Measurements from ENCODE around the gene MUC21.

Gene MUC21

GRCh38 chr6:30951907-30952469 is 31.5 kb upstream of the MUC21 start:
- Histone ChIP-seq H2AFZ (ENCODE audit: low read length, unreplicated experiment) (no peak overlapping the region), H3K27me3 (ENCODE audit: insufficient read depth, low read length) (peaks cover 84% of the 10 kb centered on the region), H3K36me3 (ENCODE audit: insufficient read depth, low read length) (no peaks in the 10 kb centered on the region), H3K4me3 (ENCODE audit: low read depth, low read length) (no peak overlapping the region), H3K4me1 (ENCODE audit: control insufficient read depth, insufficient read depth, low read length, unreplicated experiment) (peaks cover 6% of the 10 kb centered on the region), H3K27ac (ENCODE audit: low read depth, low read length) (no peak overlapping the region), H3K79me2 (ENCODE audit: control insufficient read depth, insufficient read depth, low read length, unreplicated experiment) (no peaks in the 10 kb centered on the region)

GRCh38 chr6:30954631-30955366 is 28.7 kb upstream of the MUC21 start:
- Histone ChIP-seq H3K27ac (ENCODE audit: low read depth, low read length) (no peak overlapping the region), H2AFZ (ENCODE audit: low read length, unreplicated experiment) (peak overlapping the region; percentile 89), H3K27me3 (ENCODE audit: insufficient read depth, low read length) (peaks cover 62% of the 10 kb centered on the region)

GRCh38 chr6:30955367-30956042 is 28.0 kb upstream of the MUC21 start:
- Histone ChIP-seq H3K4me1 (ENCODE audit: control insufficient read depth, insufficient read depth, low read length, unreplicated experiment) (peaks cover 6% of the 10 kb centered on the region), H3K27ac (ENCODE audit: low read depth, low read length) (no peak overlapping the region), H2AFZ (ENCODE audit: low read length, unreplicated experiment) (peak overlapping the region; percentile 89), H3K79me2 (ENCODE audit: control insufficient read depth, insufficient read depth, low read length, unreplicated experiment) (no peaks in the 10 kb centered on the region), H3K27me3 (ENCODE audit: insufficient read depth, low read length) (peaks cover 56% of the 10 kb centered on the region), H3K36me3 (ENCODE audit: insufficient read depth, low read length) (no peaks in the 10 kb centered on the region), H3K4me3 (ENCODE audit: low read depth, low read length) (peak overlapping the region; percentile 69)

More at GRCh38 chr6:30954631-30955366, 28.7 kb upstream of the MUC21 start:
- Histone ChIP-seq H3K4me1 (ENCODE audit: control insufficient read depth, insufficient read depth, low read length, unreplicated experiment) (peaks cover 6% of the 10 kb centered on the region), H3K4me3 (ENCODE audit: low read depth, low read length) (peak overlapping the region; percentile 69), H3K36me3 (ENCODE audit: insufficient read depth, low read length) (no peaks in the 10 kb centered on the region), H3K79me2 (ENCODE audit: control insufficient read depth, insufficient read depth, low read length, unreplicated experiment) (no peaks in the 10 kb centered on the region)

GRCh38 chr6:30957716-30958115 is 25.8 kb upstream of the MUC21 start:
- Histone ChIP-seq H3K36me3 (ENCODE audit: insufficient read depth, low read length) (no peaks in the 10 kb centered on the region), H3K79me2 (ENCODE audit: control insufficient read depth, insufficient read depth, low read length, unreplicated experiment) (no peaks in the 10 kb centered on the region), H3K27me3 (ENCODE audit: insufficient read depth, low read length) (peaks cover 36% of the 10 kb centered on the region), H3K27ac (ENCODE audit: low read depth, low read length) (no peak overlapping the region), H3K4me1 (ENCODE audit: control insufficient read depth, insufficient read depth, low read length, unreplicated experiment) (peaks cover 6% of the 10 kb centered on the region), H3K4me3 (ENCODE audit: low read depth, low read length) (no peak overlapping the region), H2AFZ (ENCODE audit: low read length, unreplicated experiment) (no peak overlapping the region)

- H3K27ac ChIP-seq (ENCODE audit: low read depth, low read length) = no peak overlapping the region
- no peaks in the 10 kb centered on the region for H3K4me1 ChIP-seq (ENCODE audit: control insufficient read depth, insufficient read depth, low read length, unreplicated experiment)
- H3K36me3 ChIP-seq (ENCODE audit: insufficient read depth, low read length) = no peaks in the 10 kb centered on the region
- peaks cover 15% of the 10 kb centered on the region; the same call in 1 of the 2 replicates for H3K27me3 ChIP-seq (ENCODE audit: insufficient read depth, low read length)
- H2AFZ ChIP-seq (ENCODE audit: low read length, unreplicated experiment) = no peak overlapping the region
- H3K4me3 ChIP-seq (ENCODE audit: low read depth, low read length) = no peak overlapping the region
- H3K79me2 ChIP-seq (ENCODE audit: control insufficient read depth, insufficient read depth, low read length, unreplicated experiment) = no peaks in the 10 kb centered on the region
Observed at GRCh38 chr6:30960907-30961673, 22.4 kb upstream of the MUC21 start.

GRCh38 chr6:30962716-30963115 is 20.8 kb upstream of the MUC21 start:
- H2AFZ ChIP-seq (ENCODE audit: low read length, unreplicated experiment) = no peak overlapping the region
- peaks cover 11% of the 10 kb centered on the region; the same call in 1 of the 2 replicates for H3K27me3 ChIP-seq (ENCODE audit: insufficient read depth, low read length)
- no peaks in the 10 kb centered on the region for H3K79me2 ChIP-seq (ENCODE audit: control insufficient read depth, insufficient read depth, low read length, unreplicated experiment)
- no peak overlapping the region for H3K27ac ChIP-seq (ENCODE audit: low read depth, low read length)
- no peaks in the 10 kb centered on the region for H3K4me1 ChIP-seq (ENCODE audit: control insufficient read depth, insufficient read depth, low read length, unreplicated experiment)
- no peaks in the 10 kb centered on the region for H3K36me3 ChIP-seq (ENCODE audit: insufficient read depth, low read length)
- no peak overlapping the region for H3K4me3 ChIP-seq (ENCODE audit: low read depth, low read length)

GRCh38 chr6:30963641-30964040 is 19.9 kb upstream of the MUC21 start:
- no peaks in the 10 kb centered on the region for H3K79me2 ChIP-seq (ENCODE audit: control insufficient read depth, insufficient read depth, low read length, unreplicated experiment)
- H3K36me3 ChIP-seq (ENCODE audit: insufficient read depth, low read length) = no peaks in the 10 kb centered on the region
- H2AFZ ChIP-seq (ENCODE audit: low read length, unreplicated experiment) = no peak overlapping the region
- no peak overlapping the region for H3K27ac ChIP-seq (ENCODE audit: low read depth, low read length)
- no peaks in the 10 kb centered on the region for H3K4me1 ChIP-seq (ENCODE audit: control insufficient read depth, insufficient read depth, low read length, unreplicated experiment)
- H3K27me3 ChIP-seq (ENCODE audit: insufficient read depth, low read length) = 0 out of 2 replicates have a peak, but pooled peaks cover 6% of the 10 kb centered on the region
- no peak overlapping the region for H3K4me3 ChIP-seq (ENCODE audit: low read depth, low read length)

GRCh38 chr6:30964075-30964474 is 19.4 kb upstream of the MUC21 start:
- H3K79me2 ChIP-seq (ENCODE audit: control insufficient read depth, insufficient read depth, low read length, unreplicated experiment) = no peaks in the 10 kb centered on the region
- no peak overlapping the region for H2AFZ ChIP-seq (ENCODE audit: low read length, unreplicated experiment)
- H3K27me3 ChIP-seq (ENCODE audit: insufficient read depth, low read length) = 0 out of 2 replicates have a peak, but pooled peaks cover 6% of the 10 kb centered on the region
- H3K27ac ChIP-seq (ENCODE audit: low read depth, low read length) = no peak overlapping the region
- H3K36me3 ChIP-seq (ENCODE audit: insufficient read depth, low read length) = no peaks in the 10 kb centered on the region
- H3K4me1 ChIP-seq (ENCODE audit: control insufficient read depth, insufficient read depth, low read length, unreplicated experiment) = no peaks in the 10 kb centered on the region
- H3K4me3 ChIP-seq (ENCODE audit: low read depth, low read length) = no peak overlapping the region

GRCh38 chr6:30965140-30965601 is 18.3 kb upstream of the MUC21 start:
- Histone ChIP-seq H3K27ac (ENCODE audit: low read depth, low read length) (no peak overlapping the region), H3K36me3 (ENCODE audit: insufficient read depth, low read length) (no peaks in the 10 kb centered on the region), H3K4me3 (ENCODE audit: low read depth, low read length) (no peak overlapping the region), H3K27me3 (ENCODE audit: insufficient read depth, low read length) (0 out of 2 replicates have a peak, but pooled peaks cover 6% of the 10 kb centered on the region), H3K79me2 (ENCODE audit: control insufficient read depth, insufficient read depth, low read length, unreplicated experiment) (no peaks in the 10 kb centered on the region), H3K4me1 (ENCODE audit: control insufficient read depth, insufficient read depth, low read length, unreplicated experiment) (no peaks in the 10 kb centered on the region), H2AFZ (ENCODE audit: low read length, unreplicated experiment) (no peak overlapping the region)

GRCh38 chr6:30966154-30966553 is 17.4 kb upstream of the MUC21 start:
- no peak overlapping the region for H3K4me3 ChIP-seq (ENCODE audit: low read depth, low read length)
- H3K36me3 ChIP-seq (ENCODE audit: insufficient read depth, low read length) = no peaks in the 10 kb centered on the region
- H3K27me3 ChIP-seq (ENCODE audit: insufficient read depth, low read length) = 0 out of 2 replicates have a peak, but pooled peaks cover 6% of the 10 kb centered on the region
- H3K27ac ChIP-seq (ENCODE audit: low read depth, low read length) = no peak overlapping the region
- H3K79me2 ChIP-seq (ENCODE audit: control insufficient read depth, insufficient read depth, low read length, unreplicated experiment) = no peaks in the 10 kb centered on the region
- no peak overlapping the region for H2AFZ ChIP-seq (ENCODE audit: low read length, unreplicated experiment)
- H3K4me1 ChIP-seq (ENCODE audit: control insufficient read depth, insufficient read depth, low read length, unreplicated experiment) = no peaks in the 10 kb centered on the region

Data from ACC112 (cell line).